ENCODE measurements around the gene CLEC4D. TPM values are rescaled to one million over a fixed set of nuclear protein-coding genes. Genes with fewer than 3 reads are reported as not detected.
A peak's percentile ranks its signal among the peaks of the same experiment; 100 is the strongest.

The CLEC4D gene
- 1 to 10 TPM in 1 of 4 donors, under 1 TPM in 1, not detected in 2; 0.87 to 3.6 TPM for total RNA-seq

DNA sequence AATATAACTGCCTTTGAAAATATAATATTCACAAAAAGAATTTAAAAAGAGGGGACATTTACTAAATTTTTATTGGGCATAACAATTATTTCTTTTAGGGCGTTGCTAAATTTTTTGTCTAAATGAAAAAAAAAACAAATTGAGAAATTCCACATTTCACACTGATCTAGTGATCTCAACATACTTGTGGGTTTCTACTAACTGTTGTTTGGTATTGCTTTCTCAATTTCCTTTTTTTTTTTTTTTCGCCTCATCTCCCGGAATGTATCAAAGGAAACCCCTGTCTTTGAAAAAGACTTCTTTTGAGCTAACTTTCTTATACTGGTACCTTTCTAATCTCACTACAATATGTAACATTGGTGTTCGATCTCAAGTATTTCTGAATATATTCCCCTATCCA is at the start of gene CLEC4D:
Gene CLEC4D, plus strand, starts transcription at position 248 of the 400 bp plus-strand sequence. CDS start 230 bp downstream, outside the sequence.
- no peaks in the 10 kb centered on the region for H3K9me3 ChIP-seq
- no peaks in the 10 kb centered on the region for H3K4me1 ChIP-seq
- H3K27me3 ChIP-seq, result no peaks in the 10 kb centered on the region
- H3K36me3 ChIP-seq, result no peaks in the 10 kb centered on the region
- no peak within 1 kb of the TSS for H3K27ac ChIP-seq
- H3K4me3 ChIP-seq, result no peak within 1 kb of the TSS
- no peak for TF ChIP-seq EP300 (IDR thresholded peaks at IDR 0.05)
- TF ChIP-seq, protein P1, sequence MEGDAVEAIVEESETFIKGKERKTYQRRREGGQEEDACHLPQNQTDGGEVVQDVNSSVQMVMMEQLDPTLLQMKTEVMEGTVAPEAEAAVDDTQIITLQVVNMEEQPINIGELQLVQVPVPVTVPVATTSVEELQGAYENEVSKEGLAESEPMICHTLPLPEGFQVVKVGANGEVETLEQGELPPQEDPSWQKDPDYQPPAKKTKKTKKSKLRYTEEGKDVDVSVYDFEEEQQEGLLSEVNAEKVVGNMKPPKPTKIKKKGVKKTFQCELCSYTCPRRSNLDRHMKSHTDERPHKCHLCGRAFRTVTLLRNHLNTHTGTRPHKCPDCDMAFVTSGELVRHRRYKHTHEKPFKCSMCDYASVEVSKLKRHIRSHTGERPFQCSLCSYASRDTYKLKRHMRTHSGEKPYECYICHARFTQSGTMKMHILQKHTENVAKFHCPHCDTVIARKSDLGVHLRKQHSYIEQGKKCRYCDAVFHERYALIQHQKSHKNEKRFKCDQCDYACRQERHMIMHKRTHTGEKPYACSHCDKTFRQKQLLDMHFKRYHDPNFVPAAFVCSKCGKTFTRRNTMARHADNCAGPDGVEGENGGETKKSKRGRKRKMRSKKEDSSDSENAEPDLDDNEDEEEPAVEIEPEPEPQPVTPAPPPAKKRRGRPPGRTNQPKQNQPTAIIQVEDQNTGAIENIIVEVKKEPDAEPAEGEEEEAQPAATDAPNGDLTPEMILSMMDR (IDR thresholded peaks at IDR 0.05), result no peak
- no peak for TF ChIP-seq POLR2A (IDR thresholded peaks at IDR 0.05)
- DNase-seq (ENCODE audit: low spot score in 2 of 2), result no peak
- 73 to 80% methylated on average over 4 of the region's 4 CpGs for WGBS, 2 donors

GRCh38 chr12:8465301-8465996 is 47.9 kb upstream of the CLEC4D start:
- no peak overlapping the region for H3K27ac ChIP-seq
- WGBS, 2 donors, result 0 to 41% methylated on average over 2 of the region's 2 CpGs
- H3K9me3 ChIP-seq, result no peaks in the 10 kb centered on the region
- H3K36me3 ChIP-seq, result no peaks in the 10 kb centered on the region
- no peak overlapping the region for H3K4me3 ChIP-seq
- TF ChIP-seq, protein P1 (IDR thresholded peaks at IDR 0.05), result no peak
- TF ChIP-seq POLR2A (IDR thresholded peaks at IDR 0.05) (no peak), EP300 (IDR thresholded peaks at IDR 0.05) (no peak)
- no peaks in the 10 kb centered on the region for H3K4me1 ChIP-seq
- H3K27me3 ChIP-seq, result no peaks in the 10 kb centered on the region
- DNase-seq (ENCODE audit: low spot score in 2 of 2), result no peak

GRCh38 chr12:8466241-8466640 is 47.1 kb upstream of the CLEC4D start:
- Histone ChIP-seq H3K36me3 (no peaks in the 10 kb centered on the region), H3K4me1 (no peaks in the 10 kb centered on the region), H3K4me3 (no peak overlapping the region), H3K27ac (no peak overlapping the region), H3K27me3 (no peaks in the 10 kb centered on the region), H3K9me3 (no peaks in the 10 kb centered on the region)
- TF ChIP-seq POLR2A (IDR thresholded peaks at IDR 0.05), result no peak
- TF ChIP-seq, protein P1 (IDR thresholded peaks at IDR 0.05), result no peak
- TF ChIP-seq EP300 (IDR thresholded peaks at IDR 0.05), result peak in 1 of 2 donors; percentile 11
- DNase-seq (ENCODE audit: low spot score in 2 of 2), result no peak

DNA sequence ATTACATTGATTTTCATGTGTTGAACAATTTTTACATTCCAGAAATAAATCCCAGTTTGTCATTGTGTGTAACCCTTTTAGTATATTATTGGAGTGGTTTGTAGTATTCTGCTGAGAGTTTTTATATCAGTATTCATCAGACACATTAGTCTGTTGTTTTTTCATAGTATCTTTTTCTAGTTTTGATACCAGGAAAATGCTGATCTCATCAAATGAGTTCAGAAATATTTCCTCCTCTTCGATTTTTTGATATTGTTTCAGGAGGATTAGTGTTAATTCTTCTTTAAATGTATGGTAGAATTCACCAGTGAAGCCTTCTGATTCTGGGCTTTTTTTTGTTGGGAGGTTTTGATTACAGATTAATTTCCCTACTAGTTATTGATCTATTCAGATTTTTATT is 42.2 kb upstream of the CLEC4D start:
- no peak for TF ChIP-seq EP300 (IDR thresholded peaks at IDR 0.05)
- no peak for TF ChIP-seq POLR2A (IDR thresholded peaks at IDR 0.05)
- TF ChIP-seq, protein P1 (IDR thresholded peaks at IDR 0.05), result no peak
- Histone ChIP-seq H3K4me1 (no peaks in the 10 kb centered on the region), H3K36me3 (no peaks in the 10 kb centered on the region), H3K27me3 (no peaks in the 10 kb centered on the region), H3K27ac (no peak overlapping the region), H3K9me3 (no peaks in the 10 kb centered on the region), H3K4me3 (no peak overlapping the region)
- WGBS, 2 donors, result 66 to 68% methylated on average over 1 of the region's 1 CpG
- DNase-seq (ENCODE audit: low spot score in 2 of 2), result no peak

DNA sequence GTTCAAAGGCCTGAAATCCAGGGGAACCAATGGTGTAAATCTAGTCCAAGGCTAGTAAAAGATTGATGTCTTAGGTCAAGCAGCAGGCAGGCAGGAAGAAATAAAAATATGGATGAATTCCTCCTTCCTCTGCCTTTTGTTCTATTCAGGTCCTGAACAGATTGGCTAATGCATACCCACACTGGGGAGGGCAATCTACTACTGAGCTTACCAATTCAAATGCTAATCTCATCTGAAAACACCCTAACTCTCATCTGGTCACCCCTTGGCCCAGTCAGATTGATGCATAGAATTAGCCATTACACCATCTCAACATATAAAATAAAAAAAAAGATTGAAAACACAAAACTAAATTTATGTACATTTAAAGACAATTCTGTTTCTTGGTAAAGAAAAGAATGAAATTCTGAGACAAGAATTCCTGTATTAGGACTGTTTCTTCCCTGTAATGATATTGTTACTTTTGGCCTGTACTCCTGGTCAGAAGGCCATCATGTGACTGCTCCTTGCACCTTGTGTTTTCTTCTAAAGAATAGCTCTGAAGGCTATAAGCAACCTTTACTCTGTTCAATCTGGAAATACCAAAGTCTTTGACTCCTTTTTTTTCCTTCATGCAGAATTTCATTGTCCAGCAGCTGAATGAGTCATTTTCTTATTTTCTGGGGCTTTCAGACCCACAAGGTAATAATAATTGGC is 37.6 kb upstream of the CLEC4D start:
- TF ChIP-seq EP300 (IDR thresholded peaks at IDR 0.05), result no peak
- H3K9me3 ChIP-seq, result no peaks in the 10 kb centered on the region
- H3K4me3 ChIP-seq, result no peak overlapping the region
- H3K27ac ChIP-seq, result no peak overlapping the region
- no peaks in the 10 kb centered on the region for H3K27me3 ChIP-seq
- no peaks in the 10 kb centered on the region for H3K4me1 ChIP-seq
- no peaks in the 10 kb centered on the region for H3K36me3 ChIP-seq
- DNase-seq (ENCODE audit: low spot score in 2 of 2), result no peak
